Stimulated activated naive CD8-positive, alpha-beta T cell treated with anti-CD3 and anti-CD28 coated beads, Interleukin-15, Interleukin-2, amounts not matched to agents 100 U/mL and 50 U/mL, for 24 hours (primary cell): ENCODE data around the gene LYPLA2.

Experiments used
- ATAC-seq: fragments of 150-1000 bp; cut with Tn5 transposase; one replicate; pipeline ENCODE4 v1.10.0; 2021
- DNase-seq: peaks from one replicate; pipeline ENCODE4 v3.0.0; 2021

Gene LYPLA2

DNA sequence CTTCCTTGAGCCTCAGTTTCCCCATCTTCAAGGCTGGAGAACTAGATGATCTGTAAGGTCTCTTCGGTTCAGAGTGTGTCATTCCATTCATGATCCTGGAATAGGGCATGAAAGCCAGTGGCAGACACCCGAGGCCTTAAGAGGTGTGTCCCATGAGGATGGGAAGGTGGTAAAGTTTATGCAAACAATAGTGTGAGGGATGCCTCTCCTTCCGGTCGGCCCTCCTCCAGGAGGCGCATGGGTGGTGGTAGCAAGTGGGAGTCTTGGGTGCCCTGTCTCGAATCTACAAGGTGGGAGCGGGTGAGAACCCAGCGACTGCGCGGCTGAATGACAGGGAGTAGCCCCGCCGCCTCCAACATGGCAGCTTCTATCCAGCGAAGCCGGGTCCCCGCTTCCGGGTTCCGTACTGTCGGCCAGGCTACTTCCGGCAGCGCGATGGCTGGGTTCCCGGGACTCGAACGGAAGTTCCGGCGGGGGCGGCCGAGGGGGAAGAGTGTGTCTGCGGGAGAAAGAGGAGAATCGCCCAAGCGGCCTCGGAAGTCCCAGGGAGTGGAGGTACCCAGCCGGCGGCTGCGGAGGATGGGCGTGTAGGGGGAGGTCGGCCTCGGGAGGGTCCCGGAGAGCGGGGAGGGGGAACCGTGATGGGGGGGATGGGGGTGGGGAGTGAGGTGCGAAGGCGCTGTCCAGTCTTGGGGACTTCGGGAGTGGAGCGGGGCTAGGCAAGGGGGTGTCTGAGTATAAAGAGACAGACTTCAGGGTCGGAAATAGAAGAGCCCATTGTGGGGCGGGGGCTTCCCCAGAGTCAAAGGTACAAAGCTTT, at the start of gene LYPLA2:
Gene LYPLA2 (plus strand): TSS at position 450 of the 820 bp plus-strand sequence. CDS start 1,538 bp downstream, outside the sequence.
- ATAC-seq (peak; percentile 92), DNase-seq (peak; percentile 94)

DNA sequence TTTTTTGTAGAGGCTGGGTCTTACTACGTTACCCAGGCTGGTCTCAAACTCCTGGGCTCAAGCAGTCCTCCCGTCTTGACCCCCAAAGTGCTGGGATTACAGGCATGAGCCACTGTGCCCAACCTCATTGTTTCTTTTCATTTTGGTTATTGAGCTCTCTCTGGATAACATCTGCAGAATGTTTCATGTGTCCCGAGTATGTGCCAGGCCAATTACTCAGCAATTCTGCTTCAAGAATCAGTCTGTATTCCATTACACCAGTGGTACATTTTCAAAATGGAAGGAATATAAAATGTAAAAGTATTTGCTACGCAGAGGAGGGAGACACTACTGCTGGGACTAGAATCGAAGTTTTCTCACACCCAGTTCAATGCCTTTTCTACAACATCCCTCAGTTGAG, 49.3 kb upstream of the LYPLA2 start:
- DNase-seq (no peak), ATAC-seq (no peak)

DNA sequence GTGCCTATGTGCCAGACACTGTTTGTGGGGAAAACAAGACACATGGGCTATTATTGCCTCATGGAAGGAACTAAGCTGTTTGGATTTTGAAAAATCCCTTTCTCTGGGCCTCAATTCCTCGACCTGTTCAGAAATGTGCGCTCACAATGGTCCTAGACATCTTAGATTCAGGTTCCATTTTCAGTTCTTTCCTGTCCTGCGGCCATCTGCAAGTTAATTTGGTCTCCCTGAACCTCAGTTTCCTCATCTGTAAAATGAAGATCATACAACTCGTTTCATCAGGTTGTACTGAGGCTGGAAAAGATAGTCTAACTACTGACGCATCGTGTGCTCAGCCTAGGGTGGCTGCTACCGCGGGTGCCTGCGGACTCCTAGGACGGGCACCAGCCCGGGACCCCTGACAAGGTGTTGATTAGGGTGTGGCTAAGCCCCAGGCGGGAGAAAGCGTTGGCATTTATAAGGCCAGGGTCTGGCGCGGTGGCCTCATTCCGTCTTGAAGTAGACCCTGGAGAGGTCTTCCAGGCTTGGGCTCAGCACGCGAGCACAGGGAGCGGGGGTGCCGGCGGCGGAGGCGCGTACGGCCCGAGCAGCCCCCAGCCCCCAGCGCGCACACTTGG, 48.2 kb upstream of the LYPLA2 start:
- ATAC-seq: peak; percentile 42
- no peak for DNase-seq

DNA sequence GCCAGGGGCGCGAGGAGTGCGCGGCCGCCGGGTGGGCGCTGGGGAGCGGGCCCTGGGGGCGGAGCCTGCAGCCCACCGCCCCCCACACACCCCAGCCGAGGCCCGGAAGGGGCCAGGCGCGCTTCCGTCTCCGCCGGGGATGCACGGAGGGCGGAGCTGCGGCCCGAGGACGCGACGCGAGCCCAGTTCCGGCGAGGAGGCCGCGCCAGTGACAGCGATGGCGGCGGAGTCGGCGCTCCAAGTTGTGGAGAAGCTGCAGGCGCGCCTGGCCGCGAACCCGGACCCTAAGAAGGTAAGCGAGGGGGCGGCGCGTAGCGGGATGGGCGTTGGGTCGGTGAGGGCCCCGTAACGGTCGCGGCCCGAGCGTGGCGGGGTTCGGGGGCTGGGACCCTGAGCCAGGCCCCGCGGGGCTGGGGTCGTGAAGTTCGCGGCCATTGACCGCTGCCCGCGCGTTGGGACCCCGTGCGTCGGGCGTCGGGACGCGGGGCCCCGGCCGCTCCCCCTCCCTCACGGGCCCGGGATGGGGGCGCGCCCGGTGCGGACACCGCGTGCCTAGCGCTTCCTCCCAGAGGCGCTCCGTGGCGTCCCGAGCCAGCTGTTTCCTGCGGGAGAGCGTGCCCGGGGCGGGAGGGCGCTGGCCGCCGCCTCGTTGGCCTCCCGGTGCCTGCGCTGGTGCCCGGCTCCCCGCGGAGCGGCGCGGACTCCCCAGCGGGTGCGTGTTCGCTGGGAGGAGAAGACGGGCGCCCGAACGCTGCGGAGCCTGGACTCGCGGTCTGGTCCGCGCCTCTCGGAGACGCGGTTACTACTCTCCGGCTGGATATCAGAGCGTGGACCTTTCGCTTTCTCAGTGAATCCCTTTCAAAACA, 47.4 kb upstream of the LYPLA2 start, which contains the start of gene ELOA:
Gene ELOA (plus strand): TSS at position 185 of the 866 bp plus-strand sequence. CDS start 33 bp downstream, at position 218.
- peak; percentile 95 for ATAC-seq
- DNase-seq: peak; percentile 83

DNA sequence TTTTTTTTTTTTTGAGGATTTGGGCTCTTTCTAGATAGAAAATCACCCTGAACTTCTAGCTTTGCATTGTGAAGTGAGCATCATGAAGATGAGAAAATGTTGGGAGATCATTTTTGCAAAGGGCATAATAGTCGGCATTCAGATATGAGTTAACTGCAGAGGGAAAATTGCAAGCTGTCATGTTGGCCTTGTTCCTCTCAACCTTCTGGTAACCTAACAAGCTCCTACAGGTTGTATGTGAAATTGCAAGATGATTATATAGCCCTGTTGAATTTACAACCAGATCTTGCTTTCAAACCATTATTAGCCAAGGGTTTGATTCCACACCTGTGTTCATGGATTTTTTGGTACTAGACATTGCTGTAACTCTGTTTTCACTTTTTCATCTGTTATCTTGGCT, 45.4 kb upstream of the LYPLA2 start:
- DNase-seq (no peak), ATAC-seq (no peak)

DNA sequence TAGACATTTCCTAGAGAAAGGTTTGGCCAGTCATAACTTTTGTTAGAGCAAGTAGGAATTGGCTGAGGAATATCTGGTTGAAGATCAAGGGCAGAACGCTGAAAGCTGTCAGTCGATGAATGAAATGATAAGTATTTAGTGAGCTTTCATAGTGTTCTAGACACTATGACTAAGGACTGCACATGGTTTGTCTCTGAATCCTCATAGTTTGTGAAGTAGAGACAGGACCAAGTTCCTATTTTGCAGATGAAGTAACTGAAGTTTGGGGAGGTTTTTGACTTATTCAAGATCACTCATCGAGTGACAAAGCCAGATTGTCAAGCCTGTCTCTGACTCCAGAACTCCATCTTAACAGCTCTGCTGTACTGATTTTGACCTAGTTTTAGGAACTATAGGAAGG, 42.9 kb upstream of the LYPLA2 start:
- no peak for DNase-seq
- no peak for ATAC-seq

DNA sequence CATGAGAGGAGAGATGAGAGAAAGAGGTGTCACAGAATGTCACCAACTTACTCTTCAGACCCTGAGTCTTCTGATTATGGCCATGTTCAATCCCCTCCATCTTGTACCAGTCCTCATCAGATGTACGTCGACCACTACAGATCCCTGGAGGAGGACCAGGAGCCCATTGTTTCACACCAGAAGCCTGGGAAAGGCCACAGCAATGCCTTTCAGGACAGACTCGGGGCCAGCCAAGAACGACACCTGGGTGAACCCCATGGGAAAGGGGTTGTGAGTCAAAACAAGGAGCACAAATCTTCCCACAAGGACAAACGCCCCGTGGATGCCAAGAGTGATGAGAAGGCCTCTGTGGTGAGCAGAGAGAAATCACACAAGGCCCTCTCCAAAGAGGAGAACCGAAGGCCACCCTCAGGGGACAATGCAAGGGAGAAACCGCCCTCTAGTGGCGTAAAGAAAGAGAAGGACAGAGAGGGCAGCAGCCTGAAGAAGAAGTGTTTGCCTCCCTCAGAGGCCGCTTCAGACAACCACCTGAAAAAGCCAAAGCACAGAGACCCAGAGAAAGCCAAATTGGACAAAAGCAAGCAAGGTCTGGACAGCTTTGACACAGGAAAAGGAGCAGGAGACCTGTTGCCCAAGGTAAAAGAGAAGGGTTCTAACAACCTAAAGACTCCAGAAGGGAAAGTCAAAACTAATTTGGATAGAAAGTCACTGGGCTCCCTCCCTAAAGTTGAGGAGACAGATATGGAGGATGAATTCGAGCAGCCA, 39.7 kb upstream of the LYPLA2 start:
- ATAC-seq: no peak

DNA sequence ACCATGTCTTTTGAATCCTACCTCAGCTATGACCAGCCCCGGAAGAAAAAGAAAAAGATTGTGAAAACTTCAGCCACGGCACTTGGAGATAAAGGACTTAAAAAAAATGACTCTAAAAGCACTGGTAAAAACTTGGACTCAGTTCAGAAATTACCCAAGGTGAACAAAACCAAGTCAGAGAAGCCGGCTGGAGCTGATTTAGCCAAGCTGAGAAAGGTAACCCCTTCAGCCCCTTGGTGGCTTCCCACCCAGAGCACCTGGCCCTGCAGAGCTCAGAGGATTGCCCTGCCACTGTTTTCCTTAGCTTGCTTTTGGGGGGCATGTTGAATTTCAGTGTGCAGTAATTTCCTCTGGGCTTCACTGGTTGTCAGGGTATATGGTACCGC, 39.1 kb upstream of the LYPLA2 start:
- no peak for ATAC-seq
- no peak for DNase-seq

More for the DNA sequence above, 39.7 kb upstream of the LYPLA2 start:
- DNase-seq: peak; percentile 33

DNA sequence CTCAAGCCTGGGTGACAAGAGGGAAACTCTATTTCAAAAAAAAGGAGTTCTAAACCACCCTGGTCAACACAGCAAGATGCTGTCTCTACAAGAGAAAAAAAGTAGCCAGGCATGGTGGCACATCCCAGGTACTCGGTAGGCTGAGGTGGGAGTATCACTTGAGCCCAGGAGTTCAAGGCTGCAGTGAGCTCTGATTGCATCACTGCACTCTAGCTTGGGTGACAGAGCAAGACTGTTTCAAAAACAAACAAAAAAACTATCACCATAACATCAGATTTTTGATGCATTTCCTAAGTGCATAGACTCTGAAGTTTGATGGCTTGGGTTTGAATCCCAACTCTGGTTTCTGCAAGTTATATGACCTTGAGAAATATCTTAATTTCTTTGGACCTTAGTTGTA, 38.0 kb upstream of the LYPLA2 start:
- no peak for ATAC-seq
- DNase-seq: no peak

DNA sequence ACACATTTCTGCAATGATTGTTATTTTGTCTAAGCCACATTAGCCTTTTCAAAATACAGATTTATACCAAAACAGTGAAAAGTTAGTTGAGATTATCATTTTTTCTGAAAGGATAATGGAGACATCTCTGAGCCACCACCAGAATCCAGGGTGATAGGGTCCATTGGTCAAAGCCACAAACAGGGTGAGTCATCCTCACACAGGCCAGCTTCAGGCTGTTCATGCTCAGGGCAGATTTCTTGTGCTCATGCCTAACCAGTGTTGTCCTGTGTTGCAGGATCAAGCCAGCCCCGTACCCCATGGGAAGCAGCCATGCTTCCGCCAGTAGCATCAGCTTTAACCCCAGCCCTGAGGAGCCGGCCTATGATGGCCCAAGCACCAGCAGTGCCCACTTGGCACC, 34.3 kb upstream of the LYPLA2 start:
- ATAC-seq (no peak), DNase-seq (no peak)

DNA sequence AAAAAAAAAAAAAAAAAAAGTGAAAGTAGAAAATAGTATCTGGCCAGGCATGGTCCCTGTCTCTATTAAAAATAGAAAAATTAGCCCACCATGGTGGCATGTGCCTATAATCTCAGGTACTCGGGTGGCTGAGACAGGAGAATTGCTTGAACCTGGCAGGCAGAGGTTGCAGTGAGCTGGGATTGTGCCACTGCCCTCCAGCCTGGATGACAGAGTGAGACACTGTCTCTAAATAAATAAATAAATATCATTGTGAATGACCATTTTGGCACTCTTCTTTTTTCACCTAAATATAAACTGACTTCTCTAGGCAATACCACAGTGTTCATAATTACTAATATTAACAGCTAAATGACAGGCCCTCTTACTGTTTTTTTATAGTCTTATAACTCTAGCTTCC, 33.1 kb upstream of the LYPLA2 start:
- no peak for ATAC-seq
- no peak for DNase-seq

DNA sequence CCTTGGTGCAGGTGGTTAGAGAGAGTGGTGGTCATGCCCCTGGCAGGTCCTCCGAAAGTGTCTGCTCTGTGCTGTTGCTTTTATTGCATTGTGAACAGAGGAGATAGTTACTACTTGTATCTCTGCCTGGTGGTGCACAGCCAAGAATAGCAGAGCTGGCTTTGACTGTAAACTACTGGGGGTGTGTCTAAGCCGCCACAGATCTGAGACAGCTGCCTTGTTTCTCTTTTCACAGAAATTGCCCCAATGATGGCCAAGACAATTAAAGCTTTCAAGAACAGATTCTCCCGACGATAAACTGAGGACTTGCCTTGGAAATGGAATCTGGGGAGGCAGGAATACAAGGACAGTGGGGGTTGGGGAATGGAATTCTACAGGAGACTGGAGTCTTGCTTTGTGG, 31.7 kb upstream of the LYPLA2 start:
- DNase-seq (no peak), ATAC-seq (no peak)

DNA sequence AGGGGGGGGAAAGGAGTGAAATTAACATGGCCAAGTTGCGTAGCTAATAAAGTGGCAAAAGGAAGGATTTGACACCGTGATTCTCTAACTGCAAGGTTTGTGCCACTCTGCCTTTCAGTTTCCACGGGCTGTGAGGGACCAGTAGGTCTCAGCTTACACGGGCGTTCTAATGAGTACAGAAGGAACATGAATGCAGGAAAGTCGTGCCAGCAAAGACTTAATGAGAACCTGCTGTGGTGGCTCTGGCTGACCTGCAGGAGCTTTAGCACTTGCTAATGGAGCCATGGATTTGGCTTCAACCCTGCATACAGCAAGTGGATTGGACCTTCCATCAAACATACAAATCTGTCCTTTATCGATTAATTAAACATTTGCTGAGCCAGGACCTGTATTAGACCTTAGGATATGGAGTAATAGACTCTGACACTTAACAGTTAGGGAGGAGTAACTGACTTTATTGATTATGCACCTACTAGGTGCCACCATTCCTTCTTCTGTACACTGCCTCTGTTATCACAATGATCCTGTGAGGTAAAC, 27.8 kb upstream of the LYPLA2 start:
- DNase-seq (no peak), ATAC-seq (no peak)

DNA sequence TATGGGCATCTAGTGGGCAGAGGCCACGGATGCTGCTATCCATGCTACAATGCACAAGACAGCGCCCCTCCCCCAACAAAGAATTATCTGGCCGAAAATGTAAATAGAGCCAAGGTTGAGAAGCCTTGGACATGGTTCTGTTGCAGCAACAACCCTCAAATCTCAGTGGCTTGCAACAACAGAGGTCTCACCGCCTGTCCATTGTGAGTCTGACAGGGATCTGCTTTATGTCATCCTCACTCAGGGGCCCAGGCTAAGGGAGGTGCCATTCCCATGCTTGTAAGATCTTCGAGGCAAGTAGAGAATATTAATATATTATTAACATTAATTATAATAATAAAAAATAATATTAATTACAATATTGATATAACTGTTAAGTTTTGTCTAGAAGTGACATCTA, 22.2 kb upstream of the LYPLA2 start:
- no peak for DNase-seq
- no peak for ATAC-seq

DNA sequence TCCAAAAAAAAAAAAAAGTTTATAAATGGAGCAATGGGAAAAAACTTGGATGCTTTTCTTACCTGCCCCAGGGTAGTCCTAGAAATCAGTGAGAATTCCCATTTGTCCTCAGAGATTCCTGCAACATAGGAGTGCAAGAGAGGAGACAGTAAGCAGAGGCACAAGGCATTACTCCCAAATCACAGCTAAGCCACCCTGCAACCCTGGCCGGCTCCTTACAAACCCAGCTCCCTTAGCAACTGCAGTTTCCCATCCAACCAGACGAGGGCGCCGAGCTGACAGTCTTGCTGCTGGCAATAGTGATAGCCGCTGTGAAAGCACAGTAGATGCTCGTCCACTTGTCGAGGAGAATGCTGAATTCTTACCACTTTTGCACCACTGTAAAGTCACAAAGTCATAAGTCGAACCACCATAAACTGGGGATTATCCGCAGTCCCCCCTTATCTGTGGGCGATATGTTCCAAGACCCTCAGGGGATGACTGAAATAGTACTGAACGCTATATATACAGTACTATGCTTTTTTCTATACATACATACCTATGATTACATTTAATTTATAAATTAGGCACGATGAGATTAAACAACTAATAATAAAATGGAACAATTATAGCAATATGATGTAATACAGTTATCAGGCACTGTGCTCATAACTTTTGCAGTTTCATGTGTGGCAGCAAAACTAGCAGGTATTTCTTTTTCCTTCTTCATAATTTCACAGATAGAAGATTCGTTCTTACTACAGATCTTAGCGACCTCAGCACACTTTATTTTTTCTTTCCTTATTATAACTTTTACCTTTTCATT, 18.7 kb upstream of the LYPLA2 start:
- DNase-seq: peak; percentile 90
- peak; percentile 93 for ATAC-seq

DNA sequence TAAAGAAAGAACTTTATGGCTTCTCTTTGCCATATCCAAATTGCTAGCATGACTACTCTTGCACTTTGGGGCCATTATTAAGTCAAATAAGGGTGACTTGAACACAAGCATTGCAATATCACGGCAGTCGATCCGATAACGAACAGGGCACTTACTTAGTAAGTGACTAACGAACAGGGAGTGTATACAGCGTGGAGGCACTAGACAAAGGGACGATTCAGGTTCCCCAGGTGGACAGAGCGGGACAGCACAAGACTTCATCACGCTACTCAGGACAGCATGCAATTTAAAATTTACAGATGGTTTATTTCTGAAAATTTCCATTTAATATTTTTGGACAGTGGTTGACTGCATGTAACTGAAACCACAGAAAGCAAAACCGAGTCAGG, 18.1 kb upstream of the LYPLA2 start:
- no peak for DNase-seq
- no peak for ATAC-seq

DNA sequence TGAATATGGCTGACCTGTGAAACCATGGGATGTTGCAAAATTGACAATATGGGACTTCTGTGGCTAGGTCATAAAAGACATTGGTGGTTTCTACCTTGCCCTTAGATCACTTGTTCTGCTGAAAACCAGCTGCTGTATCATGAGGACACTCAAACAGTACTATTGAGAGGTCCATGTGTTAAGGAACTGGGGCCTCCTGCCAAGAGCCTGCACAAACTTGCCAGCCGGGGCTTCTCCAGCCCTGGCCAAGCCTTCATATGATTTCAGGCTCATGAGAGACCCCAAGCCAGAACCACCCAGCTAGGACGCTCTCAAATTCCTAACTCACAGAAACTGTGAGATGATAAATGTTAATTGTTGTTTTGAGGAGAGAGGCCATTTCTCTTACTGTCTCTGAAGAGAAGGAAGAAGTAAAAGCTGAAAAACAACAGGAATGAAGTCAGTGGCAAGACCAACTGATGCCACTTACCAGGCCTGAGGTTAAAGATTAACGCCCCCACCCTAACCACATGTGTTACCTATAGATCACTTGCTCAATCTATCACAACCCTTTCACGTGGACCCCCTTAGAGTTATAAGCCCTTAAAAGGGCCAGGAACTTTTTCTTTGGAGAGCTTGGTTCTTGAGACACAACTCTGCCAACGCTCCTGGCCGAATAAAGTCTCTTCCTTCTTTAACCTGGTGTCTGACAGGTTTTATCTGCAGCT, 16.6 kb upstream of the LYPLA2 start:
- DNase-seq (no peak), ATAC-seq (no peak)

DNA sequence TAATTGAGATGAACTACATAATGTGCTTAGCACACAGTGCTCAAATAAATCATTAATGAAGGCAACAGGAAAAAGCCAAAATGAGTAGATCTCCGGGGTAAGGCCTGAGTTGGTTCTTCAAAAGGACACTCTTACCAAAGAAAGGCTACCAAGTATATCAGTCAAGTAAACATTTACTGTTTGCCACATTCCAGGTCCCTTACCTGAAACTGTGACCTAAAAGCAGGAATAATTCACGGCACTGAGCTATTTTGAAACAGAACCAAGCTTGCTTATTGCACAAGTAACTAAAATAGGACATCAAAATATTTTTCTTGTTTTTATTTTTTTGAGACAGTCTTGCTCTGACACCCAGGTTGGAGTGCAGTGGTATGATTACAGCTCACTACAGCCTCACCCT, 14.7 kb upstream of the LYPLA2 start:
- DNase-seq: no peak
- ATAC-seq: no peak

DNA sequence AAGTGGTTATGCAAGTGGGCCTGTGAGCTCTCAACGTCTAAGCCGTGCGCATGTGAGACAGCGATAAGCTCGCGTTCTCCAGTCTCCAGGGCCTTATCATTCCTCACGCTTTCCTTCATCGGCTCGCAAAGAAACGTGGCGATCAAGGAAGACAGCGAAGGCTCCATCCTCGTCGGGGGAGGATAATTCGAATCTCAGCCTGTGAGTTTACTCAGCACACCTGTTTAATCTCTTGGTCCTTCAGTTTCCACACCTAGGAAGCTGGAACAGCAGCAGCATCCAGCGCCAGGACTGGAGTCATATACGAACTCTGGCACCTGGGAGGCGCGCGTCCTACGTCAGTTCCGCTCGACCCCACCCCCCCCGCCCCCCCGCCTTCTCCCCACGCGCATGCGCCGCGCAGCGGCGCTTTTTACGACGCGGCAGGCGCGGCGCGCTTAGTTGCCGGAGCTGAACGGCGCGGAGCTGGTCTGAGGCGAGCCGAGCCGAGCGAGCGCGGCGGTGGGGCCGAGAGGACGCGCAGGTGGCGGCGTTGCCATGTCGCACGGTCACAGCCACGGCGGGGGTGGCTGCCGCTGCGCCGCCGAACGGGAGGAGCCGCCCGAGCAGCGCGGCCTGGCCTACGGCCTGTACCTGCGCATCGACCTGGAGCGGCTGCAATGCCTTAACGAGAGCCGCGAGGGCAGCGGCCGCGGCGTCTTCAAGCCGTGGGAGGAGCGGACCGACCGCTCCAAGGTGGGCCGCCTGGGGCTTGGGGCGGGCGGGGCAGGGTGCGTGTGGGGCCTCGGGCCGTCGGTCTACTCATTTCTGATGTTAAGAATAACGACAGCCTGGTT, 12.7 kb upstream of the LYPLA2 start, which contains the start of gene PITHD1:
Gene PITHD1 (plus strand): TSS at position 440 of the 836 bp plus-strand sequence. CDS start 98 bp downstream, at position 538.
- peak; percentile 83 for DNase-seq
- ATAC-seq: peak; percentile 88
